OCI-LY7 (cell line): ENCODE results near the gene RNF217. TPM values are rescaled to one million over a fixed set of nuclear protein-coding genes. Genes with fewer than 3 reads are reported as not detected.

ENCODE experiments used
- BruUV-seq: library from RNA; stranded (reverse); fragments of 400-500 nt; replicated peaks from 2 replicates; lab custom pipeline; 2021; lab: Mats Ljungman, UMichigan
- CTCF ChIA-PET: fragments of 300-600 bp; sonication (Branson Sonifier 250); formaldehyde crosslinking; loops from one replicate; lab custom pipeline; 2022; ENCODE audit warnings: antibody characterized with exemption; ENCODE audit not compliant: unreplicated experiment; lab: Charles Lee
- POLR2A ChIA-PET: fragments of 300-600 bp; sonication (Branson Sonifier 250); formaldehyde crosslinking; loops from one replicate; lab custom pipeline; 2022; ENCODE audit warnings: antibody characterized with exemption; lab: Charles Lee
- DNase-seq: peaks from one replicate; pipeline ENCODE4 v3.0.0-alpha.2; 2015; ENCODE audit warnings: low spot score
- H2AFZ ChIP-seq: fragments of 200-600 bp; sonication (generic), shearing (Covaris generic); 2 replicates; pipeline ENCODE4 v1.6.1; 2014; ENCODE audit warnings: mild to moderate bottlenecking, antibody characterized with exemption, low read length, moderate library complexity
- H3K27ac ChIP-seq: fragments of 200-600 bp; sonication (generic); 2 replicates; pipeline ENCODE4 v1.5.1; 2014; ENCODE audit warnings: mixed run types, low read depth, mild to moderate bottlenecking, moderate library complexity, low read length, inconsistent platforms; ENCODE audit not compliant: poor library complexity, severe bottlenecking
- H3K36me3 ChIP-seq: fragments of 200-600 bp; sonication (generic); 2 replicates; pipeline ENCODE4 v1.6.1; 2014; ENCODE audit warnings: mild to moderate bottlenecking, antibody characterized with exemption, low read length, moderate library complexity, mixed read lengths; ENCODE audit not compliant: insufficient read depth
- H3K4me1 ChIP-seq: fragments of 200-600 bp; sonication (generic); 2 replicates; pipeline ENCODE4 v1.5.1; 2014; ENCODE audit warnings: mild to moderate bottlenecking, low read length; ENCODE audit not compliant: insufficient read depth, poor library complexity, severe bottlenecking
- H3K4me2 ChIP-seq: fragments of 200-600 bp; sonication (generic); 2 replicates; pipeline ENCODE4 v1.6.1; 2014; ENCODE audit warnings: mild to moderate bottlenecking, low read length
- H3K4me3 ChIP-seq: fragments of 200-600 bp; sonication (generic); 2 replicates; pipeline ENCODE4 v1.5.1; 2014; ENCODE audit warnings: mild to moderate bottlenecking, low read depth, low read length; ENCODE audit not compliant: poor library complexity, severe bottlenecking
- H3K79me2 ChIP-seq: fragments of 200-600 bp; sonication (generic); 2 replicates; pipeline ENCODE4 v1.6.1; 2016; ENCODE audit warnings: low read depth, mild to moderate bottlenecking, low read length, moderate library complexity, mixed read lengths; ENCODE audit not compliant: insufficient read depth
- H3K9me2 ChIP-seq: fragments of 200-600 bp; sonication (generic); 2 replicates; pipeline ENCODE4 v1.6.1; 2016; ENCODE audit warnings: mild to moderate bottlenecking, low read length, mixed read lengths; ENCODE audit not compliant: insufficient read depth
- H3K9me3 ChIP-seq: fragments of 200-600 bp; sonication (generic); 2 replicates; pipeline ENCODE4 v1.6.1; 2014; ENCODE audit warnings: mild to moderate bottlenecking, mixed run types, low read length, mixed read lengths
- H4K20me1 ChIP-seq: fragments of 200-600 bp; sonication (generic); 2 replicates; pipeline ENCODE4 v1.6.1; 2014; ENCODE audit warnings: mild to moderate bottlenecking, antibody characterized with exemption, low read length, moderate library complexity, mixed read lengths; ENCODE audit not compliant: insufficient read depth
- EZH2phosphoT487 ChIP-seq: fragments of 200-600 bp; sonication (generic); IDR thresholded peaks from 2 replicates; pipeline ENCODE4 v1.6.1; 2018; ENCODE audit warnings: low read depth, borderline replicate concordance, mild to moderate bottlenecking, mixed run types, antibody characterized with exemption, low read length, moderate library complexity, mixed read lengths
- intact Hi-C: fragments of 100-400 bp; cut with micrococcal nuclease; formaldehyde crosslinking; loops from one replicate; pipeline ENCODE4 v1.10.0; 2022; ENCODE audit not compliant: unreplicated experiment
- total RNA-seq, 2 experiments: library from RNA; depleted of rRNA in 1 of 2; stranded (reverse); fragments of >200 nt in 1 of 2; shearing (Covaris generic) in 1 of 2; gene quantifications; 2 replicates each; pipeline ENCODE4 v1.2.3, GENCODE V29; 2014 to 2022
- TF ChIP-seq, protein P1 (sequence below): fragments of 200-600 bp; sonication (generic); conservative IDR thresholded peaks from 2 replicates; pipeline ENCODE4 v1.5.1; 2014; ENCODE audit warnings: mild to moderate bottlenecking, antibody characterized with exemption, low read length, moderate library complexity, mixed read lengths

Gene RNF217
- total RNA-seq, 2 experiments from 2014 or later, result not detected

DNA sequence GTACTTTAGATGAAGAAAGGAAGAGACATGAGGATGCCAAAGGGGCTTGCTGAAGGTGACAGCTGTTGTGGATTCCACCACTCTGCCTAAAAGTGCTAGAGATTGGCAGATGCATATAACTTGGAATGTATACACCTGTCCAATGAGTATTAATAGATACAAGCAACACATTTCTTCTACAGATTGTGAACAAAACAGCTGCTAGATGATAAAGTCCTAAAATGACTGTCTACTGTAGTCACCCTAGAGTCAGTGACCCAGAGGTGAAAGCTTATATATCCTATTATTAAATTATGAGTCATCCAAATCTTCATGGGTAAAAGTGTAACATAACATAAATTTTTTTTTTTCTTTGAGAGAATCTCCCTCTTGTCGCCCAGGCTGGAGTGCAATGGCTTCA lies 5.2 kb downstream of the RNF217 start:
- no peaks in the 10 kb centered on the region for H3K36me3 ChIP-seq
- BruUV-seq, result no TSS peak
- TF ChIP-seq, protein P1, sequence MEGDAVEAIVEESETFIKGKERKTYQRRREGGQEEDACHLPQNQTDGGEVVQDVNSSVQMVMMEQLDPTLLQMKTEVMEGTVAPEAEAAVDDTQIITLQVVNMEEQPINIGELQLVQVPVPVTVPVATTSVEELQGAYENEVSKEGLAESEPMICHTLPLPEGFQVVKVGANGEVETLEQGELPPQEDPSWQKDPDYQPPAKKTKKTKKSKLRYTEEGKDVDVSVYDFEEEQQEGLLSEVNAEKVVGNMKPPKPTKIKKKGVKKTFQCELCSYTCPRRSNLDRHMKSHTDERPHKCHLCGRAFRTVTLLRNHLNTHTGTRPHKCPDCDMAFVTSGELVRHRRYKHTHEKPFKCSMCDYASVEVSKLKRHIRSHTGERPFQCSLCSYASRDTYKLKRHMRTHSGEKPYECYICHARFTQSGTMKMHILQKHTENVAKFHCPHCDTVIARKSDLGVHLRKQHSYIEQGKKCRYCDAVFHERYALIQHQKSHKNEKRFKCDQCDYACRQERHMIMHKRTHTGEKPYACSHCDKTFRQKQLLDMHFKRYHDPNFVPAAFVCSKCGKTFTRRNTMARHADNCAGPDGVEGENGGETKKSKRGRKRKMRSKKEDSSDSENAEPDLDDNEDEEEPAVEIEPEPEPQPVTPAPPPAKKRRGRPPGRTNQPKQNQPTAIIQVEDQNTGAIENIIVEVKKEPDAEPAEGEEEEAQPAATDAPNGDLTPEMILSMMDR, result no peak
- TF ChIP-seq EZH2phosphoT487, result no peak
- no peaks in the 10 kb centered on the region for H3K9me2 ChIP-seq
- no peak overlapping the region for H2AFZ ChIP-seq
- ChIA-PET CTCF (no interaction called here), POLR2A (no interaction called here)
- DNase-seq, result no peak
- no peak overlapping the region for H3K27ac ChIP-seq
- H3K4me2 ChIP-seq, result no peak overlapping the region
- intact Hi-C loops, result no loop called here
- H3K9me3 ChIP-seq, result no peaks in the 10 kb centered on the region
- H3K4me3 ChIP-seq, result no peak overlapping the region
- no peaks in the 10 kb centered on the region for H3K4me1 ChIP-seq
- no peaks in the 10 kb centered on the region for H3K79me2 ChIP-seq
- H4K20me1 ChIP-seq, result no peaks in the 10 kb centered on the region

DNA sequence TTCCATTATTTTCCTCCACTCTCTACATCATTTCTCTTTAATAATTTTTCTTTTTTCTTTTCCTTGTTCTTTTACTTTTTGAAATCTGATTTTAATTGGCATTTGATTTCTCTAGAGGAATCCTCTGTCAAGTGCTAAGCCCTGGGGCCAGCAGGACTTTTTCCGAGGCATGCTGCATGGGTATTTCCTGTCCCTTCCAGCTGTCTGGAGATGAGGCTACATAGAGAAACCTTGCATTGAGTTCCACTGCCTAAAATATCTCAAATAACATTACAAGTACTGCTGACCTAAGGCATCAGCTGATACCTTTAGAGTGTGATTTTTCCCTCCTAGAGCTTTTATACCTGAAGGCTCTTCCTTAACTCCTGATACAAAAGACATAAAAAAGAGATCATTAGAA lies 6.2 kb downstream of the RNF217 start:
- TF ChIP-seq, protein P1, result no peak
- TF ChIP-seq EZH2phosphoT487, result no peak
- H3K9me2 ChIP-seq, result no peaks in the 10 kb centered on the region
- H4K20me1 ChIP-seq, result no peaks in the 10 kb centered on the region
- H3K4me2 ChIP-seq, result no peak overlapping the region
- H2AFZ ChIP-seq, result no peak overlapping the region
- no TSS peak for BruUV-seq
- H3K9me3 ChIP-seq, result no peaks in the 10 kb centered on the region
- no peaks in the 10 kb centered on the region for H3K36me3 ChIP-seq
- H3K4me3 ChIP-seq, result no peak overlapping the region
- POLR2A ChIA-PET, result no interaction called here
- no peaks in the 10 kb centered on the region for H3K4me1 ChIP-seq
- no peaks in the 10 kb centered on the region for H3K79me2 ChIP-seq
- intact Hi-C loops, result no loop called here
- CTCF ChIA-PET, result no interaction called here
- no peak for DNase-seq
- no peak overlapping the region for H3K27ac ChIP-seq

DNA sequence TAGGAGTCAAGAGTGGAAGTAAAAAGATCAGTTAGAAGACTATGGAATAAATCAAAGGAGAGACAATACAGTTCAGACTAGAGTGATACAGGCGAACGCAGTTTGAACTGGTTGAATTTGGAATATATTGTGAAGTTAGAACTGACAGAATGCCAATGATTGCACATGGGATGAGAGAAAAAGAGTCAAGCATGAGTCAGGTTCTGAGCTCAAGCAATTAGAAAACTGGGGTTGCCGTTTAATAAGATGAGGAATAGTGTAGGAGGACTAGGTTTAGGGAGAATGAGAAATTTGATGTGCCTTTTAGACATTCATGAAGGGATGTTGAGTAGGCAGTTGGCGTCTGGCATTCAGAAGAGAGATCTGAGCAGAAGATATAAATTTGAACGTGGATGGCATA lies 8.0 kb downstream of the RNF217 start:
- no peaks in the 10 kb centered on the region for H3K4me1 ChIP-seq
- H3K27ac ChIP-seq, result no peak overlapping the region
- no peaks in the 10 kb centered on the region for H4K20me1 ChIP-seq
- intact Hi-C loops, result no loop called here
- no peaks in the 10 kb centered on the region for H3K9me3 ChIP-seq
- H3K9me2 ChIP-seq, result no peaks in the 10 kb centered on the region
- POLR2A ChIA-PET, result no interaction called here
- CTCF ChIA-PET, result no interaction called here
- H3K4me3 ChIP-seq, result no peak overlapping the region
- DNase-seq, result no peak
- no peaks in the 10 kb centered on the region for H3K79me2 ChIP-seq
- TF ChIP-seq, protein P1, result no peak
- TF ChIP-seq EZH2phosphoT487, result no peak
- H2AFZ ChIP-seq, result no peak overlapping the region
- no peak overlapping the region for H3K4me2 ChIP-seq
- no TSS peak for BruUV-seq
- H3K36me3 ChIP-seq, result no peaks in the 10 kb centered on the region
